Neural progenitor cell (in vitro differentiated cells): ENCODE measurements around the gene CD200.

Source experiments
- EZH2 ChIP-seq: fragments of 200-600 bp; sonication (generic); IDR thresholded peaks from 2 replicates; pipeline ENCODE4 v1.6.1; 2017; ENCODE audit warnings: antibody characterized with exemption, mild to moderate bottlenecking, moderate library complexity
- EZH2phosphoT487 ChIP-seq: fragments of 200-600 bp; sonication (generic); IDR thresholded peaks from 2 replicates; pipeline ENCODE4 v1.6.1; 2017; ENCODE audit warnings: antibody characterized with exemption
- TF ChIP-seq, protein P1 (sequence below): fragments of 200-600 bp; sonication (generic); IDR thresholded peaks from 2 replicates; pipeline ENCODE4 v1.5.1; 2017; ENCODE audit warnings: antibody characterized with exemption, mild to moderate bottlenecking

- TF ChIP-seq, protein P1, sequence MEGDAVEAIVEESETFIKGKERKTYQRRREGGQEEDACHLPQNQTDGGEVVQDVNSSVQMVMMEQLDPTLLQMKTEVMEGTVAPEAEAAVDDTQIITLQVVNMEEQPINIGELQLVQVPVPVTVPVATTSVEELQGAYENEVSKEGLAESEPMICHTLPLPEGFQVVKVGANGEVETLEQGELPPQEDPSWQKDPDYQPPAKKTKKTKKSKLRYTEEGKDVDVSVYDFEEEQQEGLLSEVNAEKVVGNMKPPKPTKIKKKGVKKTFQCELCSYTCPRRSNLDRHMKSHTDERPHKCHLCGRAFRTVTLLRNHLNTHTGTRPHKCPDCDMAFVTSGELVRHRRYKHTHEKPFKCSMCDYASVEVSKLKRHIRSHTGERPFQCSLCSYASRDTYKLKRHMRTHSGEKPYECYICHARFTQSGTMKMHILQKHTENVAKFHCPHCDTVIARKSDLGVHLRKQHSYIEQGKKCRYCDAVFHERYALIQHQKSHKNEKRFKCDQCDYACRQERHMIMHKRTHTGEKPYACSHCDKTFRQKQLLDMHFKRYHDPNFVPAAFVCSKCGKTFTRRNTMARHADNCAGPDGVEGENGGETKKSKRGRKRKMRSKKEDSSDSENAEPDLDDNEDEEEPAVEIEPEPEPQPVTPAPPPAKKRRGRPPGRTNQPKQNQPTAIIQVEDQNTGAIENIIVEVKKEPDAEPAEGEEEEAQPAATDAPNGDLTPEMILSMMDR: no peak
- no peak for TF ChIP-seq EZH2
- no peak for TF ChIP-seq EZH2phosphoT487
Observed at GRCh38 chr3:112354642-112355306, 21.8 kb downstream of the CD200 start.
